ENCODE data around the gene TSR1.

GRCh38 chr17:2375406-2375805 lies 39.1 kb upstream of the TSR1 start:
- no peak for TF ChIP-seq CTCF (IDR thresholded peaks at IDR 0.05)
- no peak for TF ChIP-seq POLR2A (IDR thresholded peaks at IDR 0.05)
- no peak for TF ChIP-seq EP300 (IDR thresholded peaks at IDR 0.05)

Data from ovary (tissue), 3 donors.